HepG2 (cell line): ENCODE measurements around the gene PFAS. TPM values are rescaled to one million over a fixed set of nuclear protein-coding genes. Genes with fewer than 3 reads are reported as not detected.

Experiments
- BCL6 ChIP-seq: IDR thresholded peaks from 2 replicates; pipeline ENCODE4 v1.6.1; 2016; ENCODE audit warnings: missing genetic modification reagents, missing compliant biosample characterization
- BRCA1 ChIP-seq: sonication (generic); formaldehyde crosslinking; IDR thresholded peaks from 2 replicates; pipeline ENCODE4 v1.4.0; 2020; ENCODE audit warnings: missing genetic modification reagents
- CCAR2 ChIP-seq: fragments of 200-400 bp; formaldehyde crosslinking; optimal IDR thresholded peaks from 2 replicates; pipeline ENCODE3; 2018; ENCODE audit warnings: low read depth, mild to moderate bottlenecking, low read length, moderate library complexity
- EED ChIP-seq: sonication (generic); formaldehyde crosslinking; IDR thresholded peaks from 2 replicates; pipeline ENCODE4 v1.5.0; 2020; ENCODE audit warnings: mild to moderate bottlenecking, missing genetic modification reagents
- MATR3 ChIP-seq: sonication (generic); formaldehyde crosslinking; IDR thresholded peaks from 2 replicates; pipeline ENCODE4 v1.4.0; 2020; ENCODE audit warnings: missing genetic modification reagents
- MIXL1 ChIP-seq: IDR thresholded peaks from 2 replicates; pipeline ENCODE4 v1.6.1; 2016
- NONO ChIP-seq, 2 experiments: fragments of 450-650 bp in 1 of 2; sonication (generic) in 1 of 2; formaldehyde crosslinking in 1 of 2; IDR thresholded peaks in 1 of 2; conservative IDR thresholded peaks in 1 of 2; 2 replicates each; pipeline versions ENCODE4 v1.6.1 to v1.8.0; 2017 to 2022; ENCODE audit warnings: mild to moderate bottlenecking in 1 of 2, missing genetic modification reagents in 1 of 2, moderate library complexity in 1 of 2
- SCMH1 ChIP-seq: sonication (generic); formaldehyde crosslinking; IDR thresholded peaks from 2 replicates; pipeline ENCODE4 v1.9.0; 2021; ENCODE audit warnings: missing genetic modification reagents, mild to moderate bottlenecking, borderline replicate concordance
- SMAD9 ChIP-seq: sonication (generic); formaldehyde crosslinking; IDR thresholded peaks from 2 replicates; pipeline ENCODE4 v1.5.1; 2020; ENCODE audit warnings: mild to moderate bottlenecking, missing genetic modification reagents
- TBP ChIP-seq: sonication (generic); formaldehyde crosslinking; IDR thresholded peaks from 2 replicates; pipeline ENCODE4 v1.5.0; 2020; ENCODE audit warnings: missing genetic modification reagents
- ZBTB7B ChIP-seq: sonication (generic); formaldehyde crosslinking; IDR thresholded peaks from 2 replicates; pipeline ENCODE4 v1.4.0; 2020; ENCODE audit warnings: missing genetic modification reagents
- ZFP90 ChIP-seq: sonication (generic); formaldehyde crosslinking; IDR thresholded peaks from 2 replicates; pipeline ENCODE4 v1.8.0; 2022; ENCODE audit warnings: missing genetic modification reagents, mild to moderate bottlenecking, inconsistent platforms, borderline replicate concordance
- ZFYVE20 ChIP-seq: sonication (generic); formaldehyde crosslinking; IDR thresholded peaks from 2 replicates; pipeline ENCODE4 v1.8.0; 2023; ENCODE audit warnings: low read depth, mild to moderate bottlenecking, moderate library complexity, missing genetic modification reagents, borderline replicate concordance
- ZMYM3 ChIP-seq: sonication (generic); formaldehyde crosslinking; IDR thresholded peaks from 2 replicates; pipeline ENCODE4 v1.5.1; 2020; ENCODE audit warnings: mild to moderate bottlenecking, missing genetic modification reagents
- ZMYM4 ChIP-seq: sonication (generic); formaldehyde crosslinking; IDR thresholded peaks from 2 replicates; pipeline ENCODE4 v1.8.1; 2023; ENCODE audit warnings: mild to moderate bottlenecking, missing genetic modification reagents
- ZNF431 ChIP-seq: sonication (generic); formaldehyde crosslinking; IDR thresholded peaks from 2 replicates; pipeline ENCODE4 v1.9.0; 2022; ENCODE audit warnings: missing genetic modification reagents, low read depth, mild to moderate bottlenecking, borderline replicate concordance
- polyA plus RNA-seq, 8 experiments: library from polyadenylated mRNA; depleted of rRNA in 3 of 8; stranded (reverse) in 7 of 8; unstranded in 1 of 8; fragments of >200 nt; fragmentation: Illumina TruSeq in 4 of 8; extraction: Trizol in 4 of 8; gene quantifications; 2 replicates each; pipeline versions ENCODE4 v1.2.1 to v1.2.3, GENCODE V29; 2011 to 2016; ENCODE audit warnings: low read depth in 4 of 8, missing spikeins in 1 of 8, mixed read lengths in 1 of 8; ENCODE audit not compliant: insufficient read depth in 1 of 8
- total RNA-seq, 5 experiments: library from RNA; depleted of rRNA; stranded (reverse); fragments of >200 nt; fragmentation: Illumina TruSeq; extraction: Trizol; gene quantifications; 2 replicates each; pipeline ENCODE4 v1.2.3, GENCODE V29; 2016; ENCODE audit warnings: low read depth in 1 of 5
- TF ChIP-seq, protein P1 (sequence below): sonication (generic); formaldehyde crosslinking; IDR thresholded peaks from 2 replicates; pipeline ENCODE4 v1.5.1; 2020; ENCODE audit warnings: missing genetic modification reagents, mild to moderate bottlenecking, borderline replicate concordance
- TF ChIP-seq, protein P2 (sequence below), 2 experiments: IDR thresholded peaks; 2 replicates each; pipeline ENCODE4 v1.6.1; 2011 to 2012; ENCODE audit warnings: low read length in 2 of 2, borderline replicate concordance in 1 of 2, low read depth in 1 of 2, mild to moderate bottlenecking in 1 of 2, moderate library complexity in 1 of 2
- TF ChIP-seq, protein P3 (sequence below): IDR thresholded peaks from 2 replicates; pipeline ENCODE4 v1.6.1; 2012; ENCODE audit warnings: low read depth, low read length, improper control_type of control experiment
- TF ChIP-seq, protein P4 (sequence below): sonication (generic); formaldehyde crosslinking; IDR thresholded peaks from 2 replicates; pipeline ENCODE4 v1.5.0; 2020; ENCODE audit warnings: missing genetic modification reagents

The PFAS gene
- total and polyA plus RNA-seq, 2 of the 13 experiments (the other 11 are each of a cell fraction or from before 2014, with no cell fraction given), result 49.4 to 58.2 TPM

DNA sequence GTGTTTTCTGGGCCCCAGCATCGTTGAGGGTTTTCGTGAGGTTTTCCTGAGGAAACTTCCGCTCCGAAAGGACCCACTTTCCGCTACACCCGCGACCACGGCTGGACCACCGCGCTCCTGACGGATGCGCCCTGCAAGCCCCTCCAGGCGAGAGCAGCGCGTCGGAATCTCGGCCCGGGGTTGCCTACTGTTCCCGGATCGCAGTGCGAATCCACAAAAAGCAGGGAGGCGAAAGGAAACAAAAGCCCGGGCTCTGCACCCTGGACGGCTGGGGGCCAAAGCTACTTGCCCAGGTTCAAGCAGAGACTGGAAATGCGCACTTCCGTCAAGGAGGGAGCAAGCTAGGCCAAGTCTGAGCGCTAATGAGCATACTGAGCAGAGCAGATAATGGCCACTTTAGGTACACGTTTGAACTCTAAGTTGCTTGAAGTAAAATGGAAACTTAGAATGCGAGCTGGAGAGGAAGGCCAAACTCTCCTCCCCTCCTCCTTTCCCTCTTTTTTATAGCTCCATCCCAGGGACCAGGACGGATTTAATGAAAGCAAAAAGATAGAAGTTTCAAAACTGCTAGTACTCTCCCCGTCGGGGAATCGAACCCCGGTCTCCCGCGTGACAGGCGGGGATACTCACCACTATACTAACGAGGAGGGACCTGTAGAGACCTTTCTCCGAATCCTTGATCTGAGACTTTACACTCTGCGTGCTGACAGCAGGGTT, 27.3 kb upstream of the PFAS start (continued):
- TF ChIP-seq, protein P1, sequence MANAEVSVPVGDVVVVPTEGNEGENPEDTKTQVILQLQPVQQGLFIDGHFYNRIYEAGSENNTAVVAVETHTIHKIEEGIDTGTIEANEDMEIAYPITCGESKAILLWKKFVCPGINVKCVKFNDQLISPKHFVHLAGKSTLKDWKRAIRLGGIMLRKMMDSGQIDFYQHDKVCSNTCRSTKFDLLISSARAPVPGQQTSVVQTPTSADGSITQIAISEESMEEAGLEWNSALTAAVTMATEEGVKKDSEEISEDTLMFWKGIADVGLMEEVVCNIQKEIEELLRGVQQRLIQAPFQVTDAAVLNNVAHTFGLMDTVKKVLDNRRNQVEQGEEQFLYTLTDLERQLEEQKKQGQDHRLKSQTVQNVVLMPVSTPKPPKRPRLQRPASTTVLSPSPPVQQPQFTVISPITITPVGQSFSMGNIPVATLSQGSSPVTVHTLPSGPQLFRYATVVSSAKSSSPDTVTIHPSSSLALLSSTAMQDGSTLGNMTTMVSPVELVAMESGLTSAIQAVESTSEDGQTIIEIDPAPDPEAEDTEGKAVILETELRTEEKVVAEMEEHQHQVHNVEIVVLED (CRISPR knock-in tag), result no peak
- TF ChIP-seq SMAD9, result no peak
- no peak for TF ChIP-seq CCAR2
- no peak; the same call in none of the 2 replicates for TF ChIP-seq ZFP90 (CRISPR knock-in tag)
- peak; percentile 2; the same call in 1 of the 2 replicates for TF ChIP-seq ZMYM4 (CRISPR knock-in tag)
- no peak for TF ChIP-seq TBP (CRISPR knock-in tag)
- TF ChIP-seq, protein P2, sequence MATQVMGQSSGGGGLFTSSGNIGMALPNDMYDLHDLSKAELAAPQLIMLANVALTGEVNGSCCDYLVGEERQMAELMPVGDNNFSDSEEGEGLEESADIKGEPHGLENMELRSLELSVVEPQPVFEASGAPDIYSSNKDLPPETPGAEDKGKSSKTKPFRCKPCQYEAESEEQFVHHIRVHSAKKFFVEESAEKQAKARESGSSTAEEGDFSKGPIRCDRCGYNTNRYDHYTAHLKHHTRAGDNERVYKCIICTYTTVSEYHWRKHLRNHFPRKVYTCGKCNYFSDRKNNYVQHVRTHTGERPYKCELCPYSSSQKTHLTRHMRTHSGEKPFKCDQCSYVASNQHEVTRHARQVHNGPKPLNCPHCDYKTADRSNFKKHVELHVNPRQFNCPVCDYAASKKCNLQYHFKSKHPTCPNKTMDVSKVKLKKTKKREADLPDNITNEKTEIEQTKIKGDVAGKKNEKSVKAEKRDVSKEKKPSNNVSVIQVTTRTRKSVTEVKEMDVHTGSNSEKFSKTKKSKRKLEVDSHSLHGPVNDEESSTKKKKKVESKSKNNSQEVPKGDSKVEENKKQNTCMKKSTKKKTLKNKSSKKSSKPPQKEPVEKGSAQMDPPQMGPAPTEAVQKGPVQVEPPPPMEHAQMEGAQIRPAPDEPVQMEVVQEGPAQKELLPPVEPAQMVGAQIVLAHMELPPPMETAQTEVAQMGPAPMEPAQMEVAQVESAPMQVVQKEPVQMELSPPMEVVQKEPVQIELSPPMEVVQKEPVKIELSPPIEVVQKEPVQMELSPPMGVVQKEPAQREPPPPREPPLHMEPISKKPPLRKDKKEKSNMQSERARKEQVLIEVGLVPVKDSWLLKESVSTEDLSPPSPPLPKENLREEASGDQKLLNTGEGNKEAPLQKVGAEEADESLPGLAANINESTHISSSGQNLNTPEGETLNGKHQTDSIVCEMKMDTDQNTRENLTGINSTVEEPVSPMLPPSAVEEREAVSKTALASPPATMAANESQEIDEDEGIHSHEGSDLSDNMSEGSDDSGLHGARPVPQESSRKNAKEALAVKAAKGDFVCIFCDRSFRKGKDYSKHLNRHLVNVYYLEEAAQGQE (IDR thresholded peaks at IDR 0.05; ENCODE audit: borderline replicate concordance in 1 of 2, low read depth in 1 of 2, low read length in 2 of 2), result no peak
- no peak for TF ChIP-seq NONO (IDR thresholded peaks at IDR 0.05)
- 0 out of 2 replicates have a peak, but pooled peaks have one; percentile 47 for TF ChIP-seq NONO (CRISPR knock-in tag; conservative IDR thresholded peaks at IDR 0.05)
- TF ChIP-seq MATR3 (CRISPR knock-in tag), result no peak
- TF ChIP-seq ZFYVE20 (CRISPR knock-in tag), result no peak
- TF ChIP-seq EED, result no peak
- TF ChIP-seq BRCA1 (CRISPR knock-in tag), result no peak
- no peak for TF ChIP-seq ZBTB7B
- TF ChIP-seq, protein P3, sequence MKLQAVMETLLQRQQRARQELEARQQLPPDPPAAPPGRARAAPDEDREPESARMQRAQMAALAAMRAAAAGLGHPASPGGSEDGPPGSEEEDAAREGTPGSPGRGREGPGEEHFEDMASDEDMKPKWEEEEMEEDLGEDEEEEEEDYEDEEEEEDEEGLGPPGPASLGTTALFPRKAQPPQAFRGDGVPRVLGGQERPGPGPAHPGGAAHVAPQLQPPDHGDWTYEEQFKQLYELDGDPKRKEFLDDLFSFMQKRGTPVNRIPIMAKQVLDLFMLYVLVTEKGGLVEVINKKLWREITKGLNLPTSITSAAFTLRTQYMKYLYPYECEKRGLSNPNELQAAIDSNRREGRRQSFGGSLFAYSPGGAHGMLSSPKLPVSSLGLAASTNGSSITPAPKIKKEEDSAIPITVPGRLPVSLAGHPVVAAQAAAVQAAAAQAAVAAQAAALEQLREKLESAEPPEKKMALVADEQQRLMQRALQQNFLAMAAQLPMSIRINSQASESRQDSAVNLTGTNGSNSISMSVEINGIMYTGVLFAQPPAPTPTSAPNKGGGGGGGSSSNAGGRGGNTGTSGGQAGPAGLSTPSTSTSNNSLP, result 0 out of 2 replicates have a peak, but pooled peaks have one; percentile 21
- TF ChIP-seq, protein P4, sequence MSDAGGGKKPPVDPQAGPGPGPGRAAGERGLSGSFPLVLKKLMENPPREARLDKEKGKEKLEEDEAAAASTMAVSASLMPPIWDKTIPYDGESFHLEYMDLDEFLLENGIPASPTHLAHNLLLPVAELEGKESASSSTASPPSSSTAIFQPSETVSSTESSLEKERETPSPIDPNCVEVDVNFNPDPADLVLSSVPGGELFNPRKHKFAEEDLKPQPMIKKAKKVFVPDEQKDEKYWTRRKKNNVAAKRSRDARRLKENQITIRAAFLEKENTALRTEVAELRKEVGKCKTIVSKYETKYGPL (CRISPR knock-in tag), result peak; percentile 26; the same call in 1 of the 2 replicates
- TF ChIP-seq BCL6 (CRISPR knock-in tag), result 0 out of 2 replicates have a peak, but pooled peaks have one; percentile 31
- TF ChIP-seq ZNF431 (CRISPR knock-in tag), result 0 out of 2 replicates have a peak, but pooled peaks have one; percentile 48
- TF ChIP-seq MIXL1 (CRISPR knock-in tag), result peak; percentile 69; the same call in 1 of the 2 replicates
- TF ChIP-seq ZMYM3, result no peak
- no peak for TF ChIP-seq SCMH1 (CRISPR knock-in tag)
